LNCaP clone FGC (cell line): ENCODE results near the gene KRTAP4-4.
"Not testable (repeated sequence)": the region's sequence is repeated elsewhere in the genome, so short reads cannot be mapped to it uniquely, and the experiment has no call there.

Source experiments
- DNase-seq: peaks from one replicate; pipeline ENCODE4 v3.0.0-alpha.2; 2011; ENCODE audit warnings: low read depth
- H3K4me3 ChIP-seq: 2 replicates; pipeline ENCODE4 v1.5.1; 2011; ENCODE audit warnings: mild to moderate bottlenecking, low read depth, low read length, control low read depth
- TF ChIP-seq, protein P1 (sequence below): IDR thresholded peaks from 2 replicates; pipeline ENCODE4 v1.5.1; 2012; ENCODE audit warnings: mild to moderate bottlenecking; ENCODE audit not compliant: control insufficient read depth, insufficient read depth; ENCODE audit errors: extremely low read depth

KRTAP4-4 gene

DNA sequence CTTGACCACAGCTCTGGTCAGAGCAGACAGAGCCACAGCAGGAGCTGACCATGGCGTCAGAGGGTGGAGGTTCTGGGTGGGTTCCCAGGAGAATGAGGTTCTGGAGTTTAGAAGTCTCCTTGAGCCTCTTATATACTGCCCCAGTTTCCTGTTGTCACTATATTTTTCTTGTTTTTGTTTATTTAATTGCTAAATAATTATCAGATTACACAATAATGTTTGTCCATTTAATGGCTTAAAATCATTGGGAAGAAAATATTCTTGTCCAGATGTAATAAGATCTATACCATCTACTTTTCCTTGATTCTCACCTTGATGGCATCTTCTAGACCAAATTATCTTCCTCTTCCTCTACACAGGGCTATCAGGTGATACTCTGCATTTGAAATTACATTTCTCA lies 7.6 kb upstream of the KRTAP4-4 start, which contains the start of gene KRTAP4-3:
KRTAP4-3 (minus strand) TSS at position 101 of the 400 bp plus-strand sequence; CDS start at position 52, 49 bp downstream.
- DNase-seq: no peak
- H3K4me3 ChIP-seq: no peak within 1 kb of the TSS
- TF ChIP-seq, protein P1, sequence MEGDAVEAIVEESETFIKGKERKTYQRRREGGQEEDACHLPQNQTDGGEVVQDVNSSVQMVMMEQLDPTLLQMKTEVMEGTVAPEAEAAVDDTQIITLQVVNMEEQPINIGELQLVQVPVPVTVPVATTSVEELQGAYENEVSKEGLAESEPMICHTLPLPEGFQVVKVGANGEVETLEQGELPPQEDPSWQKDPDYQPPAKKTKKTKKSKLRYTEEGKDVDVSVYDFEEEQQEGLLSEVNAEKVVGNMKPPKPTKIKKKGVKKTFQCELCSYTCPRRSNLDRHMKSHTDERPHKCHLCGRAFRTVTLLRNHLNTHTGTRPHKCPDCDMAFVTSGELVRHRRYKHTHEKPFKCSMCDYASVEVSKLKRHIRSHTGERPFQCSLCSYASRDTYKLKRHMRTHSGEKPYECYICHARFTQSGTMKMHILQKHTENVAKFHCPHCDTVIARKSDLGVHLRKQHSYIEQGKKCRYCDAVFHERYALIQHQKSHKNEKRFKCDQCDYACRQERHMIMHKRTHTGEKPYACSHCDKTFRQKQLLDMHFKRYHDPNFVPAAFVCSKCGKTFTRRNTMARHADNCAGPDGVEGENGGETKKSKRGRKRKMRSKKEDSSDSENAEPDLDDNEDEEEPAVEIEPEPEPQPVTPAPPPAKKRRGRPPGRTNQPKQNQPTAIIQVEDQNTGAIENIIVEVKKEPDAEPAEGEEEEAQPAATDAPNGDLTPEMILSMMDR: no peak

DNA sequence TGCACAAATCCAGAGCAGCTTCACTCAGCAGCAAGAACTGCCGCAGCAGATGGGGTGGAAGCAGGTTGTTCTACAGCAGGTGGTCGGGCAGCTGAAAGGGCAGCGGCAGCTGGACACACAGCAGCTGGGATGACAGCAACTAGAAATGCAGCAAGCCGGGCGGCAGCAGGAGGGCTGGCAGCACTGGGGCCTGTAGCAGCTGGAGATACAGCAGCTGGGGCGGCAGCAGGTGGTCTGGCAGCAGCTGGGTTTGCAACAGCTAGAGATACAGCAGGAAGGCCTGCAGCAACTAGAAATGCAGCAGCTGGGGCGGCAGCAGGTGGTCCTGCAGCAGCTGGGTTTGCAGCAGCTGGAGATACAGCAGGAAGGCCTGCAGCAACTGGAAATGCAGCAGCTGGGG lies 7.0 kb upstream of the KRTAP4-4 start:
- no peak for DNase-seq
- H3K4me3 ChIP-seq: no peak overlapping the region
- TF ChIP-seq, protein P1: no peak

DNA sequence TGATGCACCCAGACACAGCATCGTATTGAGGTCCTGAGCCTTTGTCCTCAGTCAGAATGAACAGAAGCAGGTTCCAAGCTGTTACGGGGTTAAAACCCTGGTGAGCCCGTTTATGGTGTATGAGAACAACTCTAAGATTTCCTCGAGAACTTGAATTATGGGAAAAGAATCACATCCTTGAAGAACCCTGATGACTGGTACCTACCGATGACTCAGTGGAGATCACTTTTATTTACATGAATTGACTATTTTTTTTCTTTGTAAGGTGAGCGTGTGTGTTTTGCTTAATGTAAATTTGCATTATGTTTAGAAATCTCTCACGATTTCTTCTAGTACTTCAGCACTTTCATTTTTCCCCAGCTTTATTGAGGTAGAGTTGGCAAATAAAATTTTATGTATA lies 3.3 kb upstream of the KRTAP4-4 start:
- TF ChIP-seq, protein P1: no peak
- no peak for DNase-seq
- H3K4me3 ChIP-seq: no peak overlapping the region

- not testable (repeated sequence) for H3K4me3 ChIP-seq, DNase-seq
Measured at GRCh38 chr17:41160190-41160589, 358 bp downstream of the KRTAP4-4 start.

DNA sequence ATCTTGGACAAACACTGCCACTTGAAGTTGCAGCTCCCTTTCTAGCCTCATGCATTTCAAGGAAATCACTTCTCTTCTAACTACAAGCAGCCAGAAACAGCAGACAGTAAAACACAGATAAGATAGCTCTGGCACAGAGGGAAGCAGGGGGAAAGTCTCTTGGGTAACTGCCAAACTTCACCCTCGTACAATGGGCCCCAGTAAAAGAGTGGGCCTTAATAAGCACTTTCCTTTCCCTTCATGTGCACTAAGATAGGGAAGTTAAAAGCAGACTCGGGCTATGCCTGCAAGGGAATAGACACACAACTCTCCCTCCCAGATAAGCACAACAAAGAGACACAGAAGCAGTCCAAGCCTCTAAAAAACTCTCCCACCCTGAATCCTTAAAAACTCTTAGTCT lies 6.7 kb downstream of the KRTAP4-4 start:
- TF ChIP-seq, protein P1: no peak
- DNase-seq: no peak
- H3K4me3 ChIP-seq: no peak overlapping the region

DNA sequence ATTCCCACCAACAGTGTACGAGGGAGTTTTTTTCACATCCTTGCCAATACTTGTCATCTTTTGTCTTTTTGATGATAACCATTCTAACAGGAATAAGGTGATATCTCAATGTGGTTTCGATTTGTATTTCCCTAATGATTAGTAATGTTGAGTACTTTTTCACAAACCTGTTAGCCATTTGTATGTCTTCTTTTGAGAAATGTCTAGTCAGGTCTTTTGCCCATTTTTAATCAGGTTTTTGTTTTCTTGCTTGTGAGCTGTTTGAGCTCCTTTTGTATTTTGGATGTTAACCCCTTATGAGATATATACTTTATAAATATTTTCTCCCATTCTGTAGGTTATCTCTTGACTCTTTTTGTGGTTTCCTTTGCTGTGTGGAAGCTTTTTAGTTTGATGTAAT lies 9.0 kb downstream of the KRTAP4-4 start:
- TF ChIP-seq, protein P1: no peak
- no peak overlapping the region for H3K4me3 ChIP-seq
- DNase-seq: no peak

DNA sequence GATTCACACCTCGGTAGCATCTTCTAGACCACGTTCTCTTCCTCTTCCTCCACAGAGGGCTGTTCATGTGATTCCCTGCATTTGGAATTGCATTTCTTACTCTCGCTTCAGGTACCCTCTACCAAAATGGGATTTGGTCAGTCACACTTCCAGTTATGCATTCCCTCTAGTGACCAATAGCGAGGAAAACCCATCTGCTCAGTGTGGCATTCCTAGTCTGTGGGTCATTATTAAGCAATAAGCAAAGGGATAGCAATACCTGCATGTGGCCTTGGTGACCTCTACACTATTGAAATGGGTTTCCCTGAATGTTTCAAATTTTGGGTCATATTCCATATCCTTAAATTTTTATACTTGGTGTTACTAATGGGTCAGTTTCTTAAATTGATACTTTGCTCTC lies 10.5 kb downstream of the KRTAP4-4 start:
- TF ChIP-seq, protein P1: no peak
- DNase-seq: no peak
- no peak overlapping the region for H3K4me3 ChIP-seq

GRCh38 chr17:41149652-41149985 lies 10.9 kb downstream of the KRTAP4-4 start, which contains the start of gene KRTAP4-5:
TSS of gene KRTAP4-5 (minus strand) at chr17:41149825. CDS start at chr17:41149767, 58 bp downstream.
- TF ChIP-seq, protein P1: no peak
- no peak for DNase-seq
- no peak within 1 kb of the TSS for H3K4me3 ChIP-seq

DNA sequence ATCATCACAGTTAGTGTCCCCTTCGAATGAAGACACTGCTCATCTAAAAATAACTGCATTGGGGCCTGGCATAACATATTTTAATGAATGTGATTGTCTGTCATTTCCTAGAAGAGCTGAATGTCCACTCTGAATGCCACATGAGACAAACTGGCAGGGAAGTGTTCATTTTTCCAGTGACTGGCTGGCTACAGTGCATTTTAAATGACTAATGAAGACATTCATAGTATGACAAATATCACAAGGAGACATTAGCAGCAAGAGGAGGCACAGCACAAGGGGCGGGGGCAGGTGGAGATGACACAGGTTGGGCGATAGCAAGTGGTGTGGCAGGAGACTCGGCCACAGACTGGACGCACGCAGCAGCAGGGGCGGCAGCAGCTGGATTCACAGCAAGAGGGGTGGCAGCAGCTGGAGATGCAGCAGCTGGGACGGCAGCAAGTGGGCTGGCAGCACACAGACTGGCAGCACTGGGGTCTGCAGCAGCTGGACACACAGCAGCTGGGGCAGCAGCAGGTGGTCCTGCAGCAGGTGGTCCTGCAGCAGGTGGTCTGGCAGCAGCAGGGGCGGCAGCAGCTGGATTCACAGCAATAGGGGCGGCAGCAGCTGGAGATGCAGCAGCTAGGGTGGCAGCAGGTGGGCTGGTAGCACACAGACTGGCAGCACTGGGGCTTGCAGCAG lies 11.4 kb downstream of the KRTAP4-4 start:
- not testable (repeated sequence) for DNase-seq, H3K4me3 ChIP-seq
